IgD-negative memory B cell (primary cell): ENCODE data around the gene PLEKHA5. TPM values are rescaled to one million over a fixed set of nuclear protein-coding genes. Genes with fewer than 3 reads are reported as not detected.

Experiments
- H3K27ac Mint-ChIP-seq, 3 donors: one replicate each; pipeline ENCODE4 v1.8.0; 2020 to 2022; ENCODE audit warnings: mild to moderate bottlenecking in 3 of 3, mixed read lengths in 3 of 3, moderate library complexity in 1 of 3
- H3K27me3 Mint-ChIP-seq: one replicate; pipeline ENCODE4 v1.8.0; 2021; ENCODE audit warnings: mixed read lengths
- H3K36me3 Mint-ChIP-seq: one replicate; pipeline ENCODE4 v1.8.0; 2020; ENCODE audit warnings: mild to moderate bottlenecking, mixed read lengths
- H3K4me1 Mint-ChIP-seq, 3 donors: one replicate each; pipeline ENCODE4 v1.8.0; 2020 to 2022; ENCODE audit warnings: mixed read lengths in 3 of 3, mild to moderate bottlenecking in 1 of 3
- H3K4me3 Mint-ChIP-seq, 4 donors: one replicate each; pipeline ENCODE4 v1.8.0; 2020 to 2022; ENCODE audit warnings: mild to moderate bottlenecking in 4 of 4, mixed read lengths in 4 of 4, moderate library complexity in 3 of 4
- H3K9me3 Mint-ChIP-seq, 3 donors: one replicate each; pipeline ENCODE4 v1.8.0; 2020 to 2021; ENCODE audit warnings: mixed read lengths in 3 of 3, mild to moderate bottlenecking in 1 of 3
- polyA plus RNA-seq: library from polyadenylated mRNA; unstranded; fragments of 300-500 nt; fragmentation: Illumina TruSeq; gene quantifications from one replicate; pipeline ENCODE4 v1.2.3, GENCODE V29; 2021

PLEKHA5 gene
- polyA plus RNA-seq, 1 donor from 2014 or later, result 0.18 TPM

DNA sequence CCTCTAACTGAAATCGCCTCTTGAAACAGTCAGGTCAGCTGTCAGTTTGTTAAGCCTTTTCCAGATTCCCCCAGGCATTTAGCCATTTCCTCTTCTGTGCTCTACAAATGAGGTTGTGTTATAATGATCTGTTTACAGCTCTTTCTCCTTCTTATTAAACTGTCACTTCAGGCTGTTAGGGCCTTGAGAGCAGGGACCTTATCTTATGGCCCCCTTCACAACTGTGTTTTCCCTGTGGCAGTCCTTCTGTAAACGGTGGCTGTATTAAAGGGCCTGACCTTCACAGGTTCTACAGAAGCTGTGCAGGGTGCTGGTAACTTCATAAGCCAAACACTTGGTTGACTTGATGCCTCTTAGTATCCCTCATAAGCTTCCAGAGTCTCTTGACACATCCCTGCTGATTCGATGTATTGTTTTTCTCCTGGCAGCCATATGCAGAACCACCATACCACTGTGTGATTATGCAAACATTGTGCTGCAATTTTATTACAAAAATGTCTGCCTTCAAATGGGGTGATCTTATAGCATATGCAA is 104.7 kb downstream of the PLEKHA5 start:
- Mint-ChIP-seq H3K9me3 (no peaks in the 10 kb centered on the region), H3K27ac (no peak overlapping the region), H3K4me3 (no peak overlapping the region)

GRCh38 chr12:19234981-19235871 is 105.7 kb downstream of the PLEKHA5 start:
- no peak overlapping the region for H3K27ac Mint-ChIP-seq
- no peaks in the 10 kb centered on the region for H3K9me3 Mint-ChIP-seq
- no peaks in the 10 kb centered on the region for H3K4me1 Mint-ChIP-seq
- H3K4me3 Mint-ChIP-seq, result no peak overlapping the region
- H3K27me3 Mint-ChIP-seq, result no peaks in the 10 kb centered on the region
- no peaks in the 10 kb centered on the region for H3K36me3 Mint-ChIP-seq

More for the DNA sequence above, 104.7 kb downstream of the PLEKHA5 start:
- Mint-ChIP-seq H3K4me1 (no peaks in the 10 kb centered on the region), H3K27me3 (no peaks in the 10 kb centered on the region), H3K36me3 (no peaks in the 10 kb centered on the region)

DNA sequence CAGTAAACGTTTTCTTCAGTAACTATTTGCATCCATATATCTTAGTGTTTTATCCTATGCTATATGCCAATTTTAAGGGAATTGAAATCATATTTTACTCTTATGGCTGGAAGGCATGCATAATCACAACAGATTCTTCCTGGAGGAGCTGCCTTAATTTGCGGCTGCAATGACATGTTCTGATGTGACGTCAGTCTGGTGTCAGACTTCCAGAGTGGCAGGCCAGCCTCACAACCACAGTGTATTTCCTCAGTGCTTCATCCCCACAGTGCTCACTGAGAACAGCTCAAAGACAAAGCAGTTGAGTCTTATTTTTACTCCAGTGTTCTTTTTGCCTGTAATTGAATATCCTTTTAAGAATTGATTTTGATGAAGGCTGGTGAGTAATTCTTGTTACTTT is 107.1 kb downstream of the PLEKHA5 start:
- no peaks in the 10 kb centered on the region for H3K36me3 Mint-ChIP-seq
- H3K9me3 Mint-ChIP-seq, result no peaks in the 10 kb centered on the region
- H3K27ac Mint-ChIP-seq, result no peak overlapping the region
- H3K4me3 Mint-ChIP-seq, result no peak overlapping the region
- H3K4me1 Mint-ChIP-seq, result no peaks in the 10 kb centered on the region
- H3K27me3 Mint-ChIP-seq, result no peaks in the 10 kb centered on the region

DNA sequence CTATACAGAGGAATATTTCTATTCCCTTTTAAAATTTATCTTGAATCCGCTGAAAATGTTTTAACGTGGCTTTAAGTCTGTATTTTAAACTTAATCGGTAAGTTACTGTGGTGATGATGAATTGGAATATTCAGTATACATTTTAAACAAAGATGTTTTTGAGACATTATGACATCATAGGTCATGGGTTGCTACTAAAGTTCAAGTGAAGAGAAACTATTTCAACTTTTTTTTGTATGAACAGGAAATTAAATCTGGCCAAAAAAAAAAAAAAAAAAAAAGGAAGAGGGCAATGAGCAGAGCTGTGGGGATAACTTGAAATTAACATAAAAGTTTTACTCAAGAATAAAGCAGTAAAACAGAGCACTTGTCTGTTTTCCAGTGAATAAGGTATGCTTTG is 109.0 kb downstream of the PLEKHA5 start:
- Mint-ChIP-seq H3K27ac (no peak overlapping the region), H3K9me3 (no peaks in the 10 kb centered on the region), H3K4me1 (no peaks in the 10 kb centered on the region), H3K27me3 (peaks cover 3% of the 10 kb centered on the region), H3K36me3 (no peaks in the 10 kb centered on the region), H3K4me3 (no peak overlapping the region)

DNA sequence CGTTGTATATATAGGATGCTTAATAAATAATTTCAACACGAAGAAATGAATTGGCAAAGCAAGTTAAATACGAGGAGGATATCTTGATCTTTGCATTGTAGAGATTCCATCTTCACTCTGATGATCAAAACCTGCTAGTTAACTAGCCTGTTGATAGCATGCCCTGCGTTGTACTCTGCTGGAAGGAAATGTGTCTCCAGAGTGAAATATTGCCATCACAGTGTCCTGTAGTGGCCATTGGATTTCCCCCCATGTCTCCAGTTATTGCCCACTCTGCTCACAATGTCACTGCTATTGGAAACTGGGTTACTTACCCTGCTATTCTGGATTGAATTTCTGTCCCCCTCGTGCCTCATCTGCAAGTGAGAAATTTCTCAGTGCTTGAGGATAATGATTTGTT is 109.6 kb downstream of the PLEKHA5 start:
- Mint-ChIP-seq H3K4me3 (no peak overlapping the region), H3K27ac (peak overlapping the region in 1 of 3 donors; percentile 36), H3K4me1 (no peaks in the 10 kb centered on the region)

GRCh38 chr12:19239616-19240234 is 110.2 kb downstream of the PLEKHA5 start:
- no peaks in the 10 kb centered on the region for H3K9me3 Mint-ChIP-seq
- H3K27me3 Mint-ChIP-seq, result peaks cover 3% of the 10 kb centered on the region
- H3K27ac Mint-ChIP-seq, result no peak overlapping the region
- no peak overlapping the region for H3K4me3 Mint-ChIP-seq
- H3K4me1 Mint-ChIP-seq, result no peaks in the 10 kb centered on the region
- no peaks in the 10 kb centered on the region for H3K36me3 Mint-ChIP-seq

More for the DNA sequence above, 109.6 kb downstream of the PLEKHA5 start:
- Mint-ChIP-seq H3K36me3 (no peaks in the 10 kb centered on the region), H3K9me3 (no peaks in the 10 kb centered on the region), H3K27me3 (peaks cover 3% of the 10 kb centered on the region)

DNA sequence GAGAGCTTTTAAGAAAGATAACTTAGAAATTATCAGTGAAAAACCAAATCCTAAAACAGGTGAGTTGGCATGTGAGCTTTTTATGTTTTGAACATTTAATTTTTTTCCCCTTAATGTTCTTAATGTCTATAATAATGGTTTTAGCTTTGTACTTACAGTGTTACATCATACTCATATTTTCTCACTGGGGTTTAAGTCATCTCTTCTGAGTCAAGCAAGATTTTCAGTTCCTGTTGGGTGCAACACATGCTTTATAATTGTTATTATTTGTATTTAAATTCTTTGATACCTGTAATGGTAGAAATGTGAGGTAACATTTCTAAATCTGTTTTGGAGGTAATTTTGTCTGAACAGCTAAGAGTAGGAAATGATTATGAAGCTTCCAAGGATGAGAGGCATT is 113.0 kb downstream of the PLEKHA5 start:
- Mint-ChIP-seq H3K9me3 (peaks cover 0 to 2% (median 0%) of the 10 kb centered on the region in 3 donors), H3K36me3 (no peaks in the 10 kb centered on the region), H3K4me3 (no peak overlapping the region), H3K27ac (no peak overlapping the region), H3K4me1 (no peaks in the 10 kb centered on the region), H3K27me3 (peaks cover 3% of the 10 kb centered on the region)

DNA sequence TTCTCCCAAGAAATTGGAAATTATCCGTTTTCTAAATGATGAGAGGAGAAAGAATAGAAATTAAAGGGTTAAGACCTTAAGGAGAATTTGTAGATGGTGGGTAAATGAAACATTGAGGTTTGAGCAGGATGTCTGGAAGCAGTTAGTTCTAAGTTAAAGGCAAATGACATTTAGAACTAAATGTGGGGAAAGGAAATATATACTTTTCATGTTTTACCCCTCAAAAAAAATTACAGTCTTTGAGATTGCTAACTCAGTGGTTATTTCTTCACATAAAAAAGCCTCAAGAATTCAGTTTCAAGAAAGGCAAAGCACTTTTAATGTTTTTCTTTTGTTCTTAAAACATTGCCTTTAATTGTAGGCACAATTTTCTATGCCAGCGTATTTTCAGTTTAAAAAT is 114.0 kb downstream of the PLEKHA5 start:
- Mint-ChIP-seq H3K27me3 (peaks cover 3% of the 10 kb centered on the region), H3K9me3 (peaks cover 0 to 2% (median 0%) of the 10 kb centered on the region in 3 donors), H3K36me3 (no peaks in the 10 kb centered on the region), H3K27ac (no peak overlapping the region), H3K4me3 (no peak overlapping the region), H3K4me1 (no peaks in the 10 kb centered on the region)

GRCh38 chr12:19244312-19244711 is 114.8 kb downstream of the PLEKHA5 start:
- Mint-ChIP-seq H3K4me3 (no peak overlapping the region), H3K27ac (no peak overlapping the region), H3K4me1 (no peaks in the 10 kb centered on the region), H3K36me3 (no peaks in the 10 kb centered on the region), H3K27me3 (peaks cover 3% of the 10 kb centered on the region), H3K9me3 (peaks cover 0 to 2% (median 0%) of the 10 kb centered on the region in 3 donors)

DNA sequence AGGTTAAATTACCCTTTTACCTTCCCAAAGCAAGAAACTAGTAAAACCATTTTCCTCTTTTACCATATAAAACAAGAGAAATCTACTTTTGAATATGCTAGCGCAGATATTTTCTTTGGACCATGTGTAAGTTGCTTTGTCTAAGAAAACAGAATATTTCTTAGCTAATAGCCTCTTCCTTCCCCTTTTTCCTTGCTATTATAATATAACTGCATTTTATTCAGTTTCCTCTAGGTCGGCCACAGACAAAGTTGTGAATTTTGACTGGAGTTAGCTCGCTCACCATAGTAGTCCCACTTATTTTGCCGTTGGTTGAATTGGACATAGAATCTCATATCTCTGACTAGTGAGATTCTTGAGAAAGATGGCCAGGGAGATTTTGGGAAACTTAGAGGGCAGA is 115.6 kb downstream of the PLEKHA5 start:
- peaks cover 0 to 2% (median 0%) of the 10 kb centered on the region in 3 donors for H3K9me3 Mint-ChIP-seq
- H3K27ac Mint-ChIP-seq, result no peak overlapping the region
- peaks cover 3% of the 10 kb centered on the region for H3K27me3 Mint-ChIP-seq
- no peaks in the 10 kb centered on the region for H3K4me1 Mint-ChIP-seq
- H3K36me3 Mint-ChIP-seq, result no peaks in the 10 kb centered on the region
- no peak overlapping the region for H3K4me3 Mint-ChIP-seq

DNA sequence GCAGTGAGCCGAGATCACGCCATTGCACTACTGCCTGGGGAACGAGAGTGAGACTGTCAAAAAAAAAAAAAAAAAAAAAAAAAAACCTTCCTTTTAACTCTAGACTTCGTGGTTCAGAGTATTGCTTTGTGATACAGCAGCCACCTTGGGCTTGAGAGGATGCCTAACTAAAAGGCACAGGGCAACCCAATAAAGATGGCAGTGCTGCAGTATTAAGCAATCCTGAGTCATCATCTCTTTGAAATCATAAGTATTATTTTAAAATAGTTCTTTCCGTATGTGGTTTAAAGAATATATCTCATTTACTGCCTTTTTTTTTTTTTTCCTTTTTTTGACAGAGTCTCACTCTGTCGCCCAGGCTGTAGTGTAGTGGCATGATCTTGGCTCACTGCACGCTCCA is 116.1 kb downstream of the PLEKHA5 start:
- peaks cover 0 to 2% (median 0%) of the 10 kb centered on the region in 3 donors for H3K9me3 Mint-ChIP-seq
- H3K27ac Mint-ChIP-seq, result no peak overlapping the region
- peaks cover 3% of the 10 kb centered on the region for H3K27me3 Mint-ChIP-seq
- no peak overlapping the region for H3K4me3 Mint-ChIP-seq
- no peaks in the 10 kb centered on the region for H3K4me1 Mint-ChIP-seq
- no peaks in the 10 kb centered on the region for H3K36me3 Mint-ChIP-seq

GRCh38 chr12:19246933-19247332 is 117.4 kb downstream of the PLEKHA5 start:
- Mint-ChIP-seq H3K4me3 (no peak overlapping the region), H3K9me3 (peaks cover 0 to 2% (median 0%) of the 10 kb centered on the region in 3 donors), H3K36me3 (no peaks in the 10 kb centered on the region), H3K27me3 (peaks cover 3% of the 10 kb centered on the region), H3K4me1 (no peaks in the 10 kb centered on the region), H3K27ac (no peak overlapping the region)

GRCh38 chr12:19248929-19249602 is 119.5 kb downstream of the PLEKHA5 start:
- H3K27ac Mint-ChIP-seq, result no peak overlapping the region
- peaks cover 0 to 2% (median 0%) of the 10 kb centered on the region in 3 donors for H3K9me3 Mint-ChIP-seq
- no peaks in the 10 kb centered on the region for H3K36me3 Mint-ChIP-seq
- H3K4me3 Mint-ChIP-seq, result no peak overlapping the region
- no peaks in the 10 kb centered on the region for H3K4me1 Mint-ChIP-seq
- H3K27me3 Mint-ChIP-seq, result no peaks in the 10 kb centered on the region

- Mint-ChIP-seq H3K9me3 (no peaks in the 10 kb centered on the region), H3K27ac (no peak overlapping the region), H3K36me3 (no peaks in the 10 kb centered on the region), H3K4me1 (no peaks in the 10 kb centered on the region), H3K27me3 (no peaks in the 10 kb centered on the region), H3K4me3 (no peak overlapping the region)
Observed at GRCh38 chr12:19251481-19252132, 122.1 kb downstream of the PLEKHA5 start.

- H3K27me3 Mint-ChIP-seq, result no peaks in the 10 kb centered on the region
- no peaks in the 10 kb centered on the region for H3K36me3 Mint-ChIP-seq
- H3K4me1 Mint-ChIP-seq, result no peaks in the 10 kb centered on the region
- H3K4me3 Mint-ChIP-seq, result no peak overlapping the region
- no peak overlapping the region for H3K27ac Mint-ChIP-seq
- H3K9me3 Mint-ChIP-seq, result peaks cover 0 to 2% (median 0%) of the 10 kb centered on the region in 3 donors
Observed at GRCh38 chr12:19260135-19260534, 130.6 kb downstream of the PLEKHA5 start.
